Aorta (tissue), 5 donors: ENCODE data around the gene EPHB1. TPM values are rescaled to one million over a fixed set of nuclear protein-coding genes. Genes with fewer than 3 reads are reported as not detected.
A peak's percentile ranks its signal among the peaks of the same experiment; 100 is the strongest.

Source experiments
- ATAC-seq: fragments of 200-7000 bp; cut with Tn5 transposase; one replicate; pipeline ENCODE4 v1.9.1; 2022; ENCODE audit warnings: moderate library complexity; ENCODE audit not compliant: low FRiP score
- DNase-seq, 2 donors: peaks; one replicate each; pipeline ENCODE4 v3.0.0-alpha.2; 2020
- H3K27ac ChIP-seq, 2 donors: one replicate each; pipeline ENCODE4 v1.5.1; 2013; ENCODE audit warnings: low read length in 2 of 2, mild to moderate bottlenecking in 2 of 2, moderate library complexity in 2 of 2, control low read depth in 1 of 2, inconsistent platforms in 1 of 2, low read depth in 1 of 2
- H3K27me3 ChIP-seq, 2 donors: one replicate each; pipeline ENCODE4 v1.6.1; 2013; ENCODE audit warnings: control low read depth in 1 of 2, low read length in 1 of 2, mild to moderate bottlenecking in 1 of 2, moderate library complexity in 1 of 2; ENCODE audit not compliant: insufficient read depth in 2 of 2, control insufficient read depth in 1 of 2
- H3K36me3 ChIP-seq, 2 donors: one replicate each; pipeline ENCODE4 v1.6.1; 2013; ENCODE audit warnings: control low read depth in 1 of 2, low read length in 1 of 2, mild to moderate bottlenecking in 1 of 2; ENCODE audit not compliant: insufficient read depth in 2 of 2, control insufficient read depth in 1 of 2
- H3K4me1 ChIP-seq, 2 donors: one replicate each; pipeline ENCODE4 v1.6.1; 2013; ENCODE audit warnings: low read length in 2 of 2, control low read depth in 1 of 2, mild to moderate bottlenecking in 1 of 2, moderate library complexity in 1 of 2; ENCODE audit not compliant: insufficient read depth in 2 of 2, control insufficient read depth in 1 of 2
- H3K4me3 ChIP-seq, 2 donors: one replicate each; pipeline ENCODE4 v1.5.1; 2013; ENCODE audit warnings: low read length in 2 of 2, control low read depth in 1 of 2, mild to moderate bottlenecking in 1 of 2
- H3K9me3 ChIP-seq: one replicate; pipeline ENCODE4 v1.6.1; 2013; ENCODE audit warnings: mild to moderate bottlenecking, low read length; ENCODE audit not compliant: control insufficient read depth
- WGBS, 2 donors: extraction: QIAGEN DNeasy Blood & Tissue Kit; methylation state at CpG; one replicate each; pipeline ENCODE4 v1.1.7; 2013; 5-methylcytosine and 5-hydroxymethylcytosine counted together
- intact Hi-C, 2 donors: fragments of 100-400 bp; cut with DNase I; formaldehyde crosslinking; loops; one replicate each; pipeline versions ENCODE4 v1.14.2 to v1.15.0; 2022
- polyA plus RNA-seq, 2 donors: library from polyadenylated mRNA; stranded (reverse); fragments of 200-250 nt; gene quantifications; one replicate each; pipeline ENCODE4 v1.2.3, GENCODE V29; 2013
- total RNA-seq, 2 donors: library from RNA; stranded (reverse); fragmentation: NEBNext Ultra II Directional; extraction: Animal tissue kit (Norgen Biotek cat#: 25700); gene quantifications; one replicate each; pipeline ENCODE4 v1.2.1, GENCODE V29; 2021
- donor health status: healthy with polysubstance abuse.
- donor health status: Bipolar disorder and iron deficiency.
- donor health status: DM: no; HTN: no; CAD: no.
- donor health status: DM: no; HTN: no; CAD: no.
- donor health status: DM: yes; HTN: yes; CAD: no.

EPHB1 gene
- total and polyA plus RNA-seq, 4 donors = 0.31 to 4.8 (median 3.6) TPM; not detected in 1

GRCh38 chr3:135141672-135142071, 346.6 kb downstream of the EPHB1 start:
- no peak for DNase-seq
- intact Hi-C loops = no loop called here
- H3K27ac ChIP-seq = no peak overlapping the region
- no peak overlapping the region for H3K4me3 ChIP-seq
- H3K4me1 ChIP-seq = no peaks in the 10 kb centered on the region
- 53 to 62% methylated on average over 2 of the region's 2 CpGs for WGBS, 2 donors
- H3K9me3 ChIP-seq = no peaks in the 10 kb centered on the region
- no peak for ATAC-seq
- no peaks in the 10 kb centered on the region for H3K27me3 ChIP-seq
- H3K36me3 ChIP-seq = no peaks in the 10 kb centered on the region

DNA sequence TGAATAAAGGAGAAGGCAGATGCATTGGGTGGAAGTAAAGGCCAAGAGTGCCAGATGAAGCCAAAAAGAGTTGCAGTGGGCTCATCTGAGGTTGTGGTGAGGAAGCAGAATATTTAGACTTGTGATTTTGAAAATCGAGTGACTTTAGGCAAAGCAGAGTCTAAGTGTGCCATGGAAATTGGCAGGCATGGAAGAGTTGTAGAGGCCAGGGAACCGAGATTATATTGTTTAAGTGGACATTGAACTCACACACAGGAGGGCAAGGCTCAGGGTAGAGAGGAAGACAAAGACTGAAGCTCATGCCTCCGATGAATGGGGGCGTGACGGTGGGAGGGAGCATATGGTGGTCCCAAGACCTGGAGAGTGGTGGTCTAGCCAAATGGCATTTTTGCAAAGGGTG, 347.5 kb downstream of the EPHB1 start:
- ATAC-seq (no peak), DNase-seq (no peak)
- H3K9me3 ChIP-seq = no peaks in the 10 kb centered on the region
- no peak overlapping the region for H3K27ac ChIP-seq
- no peaks in the 10 kb centered on the region for H3K27me3 ChIP-seq
- H3K4me1 ChIP-seq = no peaks in the 10 kb centered on the region
- H3K36me3 ChIP-seq = no peaks in the 10 kb centered on the region
- WGBS, 2 donors = 90 to 92% methylated on average over 5 of the region's 5 CpGs
- intact Hi-C loops = no loop called here
- H3K4me3 ChIP-seq = no peak overlapping the region

- no peak for ATAC-seq
- H3K4me3 ChIP-seq = no peak overlapping the region
Measured at GRCh38 chr3:135143474-135143873, 348.4 kb downstream of the EPHB1 start.

GRCh38 chr3:135145581-135145980, 350.5 kb downstream of the EPHB1 start:
- Histone ChIP-seq H3K4me1 (no peaks in the 10 kb centered on the region), H3K9me3 (no peaks in the 10 kb centered on the region), H3K27ac (no peak overlapping the region), H3K4me3 (no peak overlapping the region), H3K36me3 (no peaks in the 10 kb centered on the region), H3K27me3 (no peaks in the 10 kb centered on the region)
- intact Hi-C loops = no loop called here
- no peak for DNase-seq
- ATAC-seq = no peak
- 86 to 92% methylated on average over 3 of the region's 3 CpGs for WGBS, 2 donors

More at GRCh38 chr3:135143474-135143873, 348.4 kb downstream of the EPHB1 start:
- DNase-seq = no peak
- intact Hi-C loops = no loop called here
- H3K27me3 ChIP-seq = no peaks in the 10 kb centered on the region
- no peaks in the 10 kb centered on the region for H3K9me3 ChIP-seq
- H3K4me1 ChIP-seq = no peaks in the 10 kb centered on the region
- H3K27ac ChIP-seq = no peak overlapping the region
- 82 to 86% methylated on average over 2 of the region's 2 CpGs for WGBS, 2 donors
- H3K36me3 ChIP-seq = no peaks in the 10 kb centered on the region

DNA sequence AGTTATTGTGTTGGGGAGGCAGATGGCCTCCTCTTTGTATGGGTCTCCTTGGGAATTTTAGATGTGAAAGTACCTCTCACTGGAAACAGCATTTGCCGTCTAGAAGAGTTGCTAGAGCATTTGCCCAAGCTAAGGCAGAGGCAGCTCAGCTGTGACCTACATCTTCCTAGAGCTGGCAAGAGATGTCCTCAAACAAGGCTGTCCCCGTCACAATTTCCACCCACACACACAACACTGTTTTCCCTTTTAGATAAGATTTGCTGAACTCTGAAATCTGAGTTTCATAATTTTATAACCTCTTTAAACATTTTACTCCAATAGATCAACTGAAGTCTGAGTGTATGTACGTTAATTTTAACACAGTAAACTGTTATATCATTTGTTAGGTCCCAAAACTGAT, 352.6 kb downstream of the EPHB1 start:
- Histone ChIP-seq H3K27ac (no peak overlapping the region), H3K4me3 (no peak overlapping the region), H3K9me3 (no peaks in the 10 kb centered on the region), H3K4me1 (no peaks in the 10 kb centered on the region), H3K27me3 (no peaks in the 10 kb centered on the region), H3K36me3 (no peaks in the 10 kb centered on the region)
- WGBS, 2 donors = 7 to 14% methylated on average over 3 of the region's 3 CpGs
- DNase-seq (no peak), ATAC-seq (peak; percentile 76)
- intact Hi-C loops = no loop called here

DNA sequence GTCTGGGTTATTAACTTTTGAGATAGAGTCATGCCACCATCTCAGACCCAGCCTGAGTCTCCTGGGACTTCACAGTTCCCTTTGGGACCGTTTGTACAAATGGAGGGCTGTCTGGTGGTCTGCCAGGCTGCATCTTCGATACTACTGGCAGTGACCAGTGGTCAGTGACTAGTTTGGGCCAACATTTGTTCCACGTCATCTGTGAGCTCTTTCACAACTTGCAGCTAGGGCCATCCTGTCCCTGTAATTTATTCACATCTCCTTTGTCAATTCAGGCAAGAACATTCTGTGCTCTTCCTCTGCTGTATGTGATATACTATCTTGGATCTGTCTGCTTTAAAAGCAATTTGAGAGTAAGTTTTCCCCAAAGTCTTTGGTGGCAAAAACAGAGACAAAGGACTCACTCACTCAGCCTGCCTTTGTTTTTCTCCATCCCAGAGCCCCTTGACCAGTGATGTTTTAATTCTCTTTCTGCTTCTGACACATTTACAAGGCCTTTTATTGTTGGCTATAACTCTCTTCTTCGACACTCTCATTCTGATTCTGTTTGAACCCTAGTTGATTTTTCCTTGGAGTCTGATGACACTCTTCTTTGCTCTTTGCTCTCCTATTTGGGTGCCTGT, 353.4 kb downstream of the EPHB1 start:
- Histone ChIP-seq H3K27me3 (no peaks in the 10 kb centered on the region), H3K9me3 (no peaks in the 10 kb centered on the region), H3K4me1 (no peaks in the 10 kb centered on the region), H3K4me3 (no peak overlapping the region), H3K27ac (no peak overlapping the region), H3K36me3 (no peaks in the 10 kb centered on the region)
- WGBS, 2 donors = 23 to 32% methylated on average over 4 of the region's 4 CpGs
- no peak for DNase-seq
- ATAC-seq = peak; percentile 74
- intact Hi-C loops = no loop called here

GRCh38 chr3:135149707-135150681, 354.9 kb downstream of the EPHB1 start:
- DNase-seq (no peak), ATAC-seq (no peak)
- no peaks in the 10 kb centered on the region for H3K4me1 ChIP-seq
- H3K9me3 ChIP-seq = no peaks in the 10 kb centered on the region
- H3K36me3 ChIP-seq = no peaks in the 10 kb centered on the region
- H3K27me3 ChIP-seq = no peaks in the 10 kb centered on the region
- no peak overlapping the region for H3K27ac ChIP-seq
- intact Hi-C loops = no loop called here
- WGBS, 2 donors = 82 to 87% methylated on average over 12 of the region's 12 CpGs
- H3K4me3 ChIP-seq = no peak overlapping the region

- no peak overlapping the region for H3K4me3 ChIP-seq
- no peak for ATAC-seq
- intact Hi-C loops = no loop called here
Measured at GRCh38 chr3:135154186-135154585, 359.1 kb downstream of the EPHB1 start.

GRCh38 chr3:135155228-135155627, 360.2 kb downstream of the EPHB1 start:
- Histone ChIP-seq H3K4me1 (no peaks in the 10 kb centered on the region), H3K27ac (no peak overlapping the region), H3K4me3 (no peak overlapping the region), H3K9me3 (no peaks in the 10 kb centered on the region), H3K27me3 (no peaks in the 10 kb centered on the region), H3K36me3 (no peaks in the 10 kb centered on the region)
- ATAC-seq (no peak), DNase-seq (no peak)
- WGBS, 2 donors = 85 to 87% methylated on average over 4 of the region's 4 CpGs
- intact Hi-C loops = no loop called here

More at GRCh38 chr3:135154186-135154585, 359.1 kb downstream of the EPHB1 start:
- H3K9me3 ChIP-seq = no peaks in the 10 kb centered on the region
- H3K27me3 ChIP-seq = no peaks in the 10 kb centered on the region
- no peaks in the 10 kb centered on the region for H3K36me3 ChIP-seq
- H3K4me1 ChIP-seq = no peaks in the 10 kb centered on the region
- no peak for DNase-seq
- H3K27ac ChIP-seq = no peak overlapping the region
- 94 to 96% methylated on average over 2 of the region's 2 CpGs for WGBS, 2 donors
